HPDE6-E6E7 (cell line): Measurements from ENCODE around the gene DMXL1.

Source experiments
- DNase-seq: peaks from one replicate; pipeline ENCODE4 v3.0.0; 2011; ENCODE audit warnings: missing footprints; ENCODE audit errors: extremely low spot score

Gene DMXL1

GRCh38 chr5:119070828-119071560 lies at the start of gene DMXL1:
Gene DMXL1, plus strand, starts transcription at chr5:119071087. Its CDS starts 483 bp downstream, at chr5:119071570.
- peak; percentile 94 for DNase-seq

- no peak for DNase-seq
Measured at GRCh38 chr5:119021149-119021732, 49.6 kb upstream of the DMXL1 start.

GRCh38 chr5:119022017-119022745 lies 48.7 kb upstream of the DMXL1 start:
- DNase-seq, result peak; percentile 33

- DNase-seq, result no peak
Measured at GRCh38 chr5:119022773-119023172, 48.1 kb upstream of the DMXL1 start.

GRCh38 chr5:119028575-119028974 lies 42.3 kb upstream of the DMXL1 start:
- no peak for DNase-seq

- no peak for DNase-seq
Measured at GRCh38 chr5:119031011-119031886, 39.6 kb upstream of the DMXL1 start.

- no peak for DNase-seq
Measured at GRCh38 chr5:119031905-119032304, 39.0 kb upstream of the DMXL1 start.

- no peak for DNase-seq
Measured at GRCh38 chr5:119032656-119033055, 38.2 kb upstream of the DMXL1 start.

- DNase-seq, result no peak
Measured at GRCh38 chr5:119033135-119033534, 37.8 kb upstream of the DMXL1 start.

GRCh38 chr5:119036101-119036762 lies 34.7 kb upstream of the DMXL1 start:
- peak; percentile 76 for DNase-seq

GRCh38 chr5:119037496-119038215 lies 33.2 kb upstream of the DMXL1 start:
- no peak for DNase-seq

- DNase-seq, result no peak
Measured at GRCh38 chr5:119048246-119048645, 22.6 kb upstream of the DMXL1 start.

GRCh38 chr5:119049824-119050449 lies 20.9 kb upstream of the DMXL1 start:
- DNase-seq, result no peak

- DNase-seq, result no peak
Measured at GRCh38 chr5:119054101-119054500, 16.8 kb upstream of the DMXL1 start.

- no peak for DNase-seq
Measured at GRCh38 chr5:119055294-119055693, 15.6 kb upstream of the DMXL1 start.

GRCh38 chr5:119058979-119059529 lies 11.8 kb upstream of the DMXL1 start:
- no peak for DNase-seq

GRCh38 chr5:119059740-119060255 lies 11.1 kb upstream of the DMXL1 start:
- no peak for DNase-seq

GRCh38 chr5:119063579-119064379 lies 7.1 kb upstream of the DMXL1 start:
- no peak for DNase-seq

GRCh38 chr5:119067450-119067849 lies 3.4 kb upstream of the DMXL1 start:
- DNase-seq, result no peak
